ENCODE results near the gene RXFP4. TPM values are rescaled to one million over a fixed set of nuclear protein-coding genes. Genes with fewer than 3 reads are reported as not detected.

Gene RXFP4
- total and polyA plus RNA-seq, 9 of the 15 experiments (the other 6 are each of a cell fraction or from before 2014, with no cell fraction given): 0.64 TPM; not detected in 8

DNA sequence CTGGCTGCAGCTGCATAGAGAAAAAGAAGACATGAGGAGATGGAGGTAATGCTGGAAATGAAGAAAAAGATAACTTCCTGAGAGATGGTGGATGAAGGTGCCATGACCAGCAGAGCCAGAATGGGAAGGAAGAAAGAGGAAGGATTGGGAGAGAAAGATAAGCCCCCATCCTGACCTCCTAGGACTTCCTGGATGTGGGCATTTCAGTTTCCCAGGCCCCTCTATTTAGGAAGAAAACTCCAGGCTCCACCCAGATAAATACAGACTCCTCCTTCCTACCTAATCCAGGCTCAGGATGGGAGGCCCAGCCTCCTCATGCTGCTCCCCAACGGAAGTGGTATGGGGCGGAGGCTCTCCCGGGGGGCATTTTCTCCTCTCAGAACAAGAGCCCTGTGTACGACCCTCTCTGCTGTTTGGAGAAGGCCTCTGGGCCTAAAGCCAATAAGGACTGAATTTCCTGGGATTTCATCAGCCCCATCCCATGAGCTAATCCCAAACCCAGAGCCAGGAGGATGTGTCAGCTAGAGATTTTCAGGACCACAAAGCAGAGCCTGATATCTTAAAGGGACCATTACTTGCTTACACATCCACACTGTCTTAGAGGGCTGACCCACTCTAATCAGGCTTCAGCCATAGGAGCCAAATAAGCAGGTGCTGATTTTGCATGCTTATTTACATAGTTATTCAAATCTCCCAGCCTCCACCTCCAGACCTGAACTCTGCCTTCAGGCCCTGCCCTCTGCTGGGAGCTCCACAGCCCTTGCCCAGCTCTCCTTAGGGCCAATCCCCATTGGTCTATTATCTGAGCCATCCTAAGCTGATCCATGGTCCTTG lies 42.0 kb downstream of the RXFP4 start (continued):
- peak; percentile 96 for TF ChIP-seq CEBPG (CRISPR knock-in tag; IDR thresholded peaks at IDR 0.05)
- TF ChIP-seq CEBPG (tag; conservative IDR thresholded peaks at IDR 0.05 in 1 of 2, IDR thresholded peaks at IDR 0.05 in 1 of 2): peak; percentile 69 to 99
- no peak for TF ChIP-seq GABPB2 (CRISPR knock-in tag; conservative IDR thresholded peaks at IDR 0.05)
- peak; percentile 93 for TF ChIP-seq ETV1 (tag; conservative IDR thresholded peaks at IDR 0.05; ENCODE audit: low read depth)
- TF ChIP-seq ZNF174 (CRISPR knock-in tag; IDR thresholded peaks at IDR 0.05): no peak
- TF ChIP-seq LEF1 (IDR thresholded peaks at IDR 0.05): no peak; the same call in 1 of the 2 replicates
- peak; percentile 61; the same call in 1 of the 2 replicates for TF ChIP-seq ZNF589 (CRISPR knock-in tag; IDR thresholded peaks at IDR 0.05; ENCODE audit: low read depth)
- peak in 1 of 2 experiments; percentile 71; a peak in 1 of 4 replicates for TF ChIP-seq SRF (CRISPR knock-in tag; IDR thresholded peaks at IDR 0.05)
- 0 out of 2 replicates have a peak, but pooled peaks have one; percentile 61 for TF ChIP-seq ZNF197 (CRISPR knock-in tag; IDR thresholded peaks at IDR 0.05; ENCODE audit: low read depth)
- TF ChIP-seq, protein P1, sequence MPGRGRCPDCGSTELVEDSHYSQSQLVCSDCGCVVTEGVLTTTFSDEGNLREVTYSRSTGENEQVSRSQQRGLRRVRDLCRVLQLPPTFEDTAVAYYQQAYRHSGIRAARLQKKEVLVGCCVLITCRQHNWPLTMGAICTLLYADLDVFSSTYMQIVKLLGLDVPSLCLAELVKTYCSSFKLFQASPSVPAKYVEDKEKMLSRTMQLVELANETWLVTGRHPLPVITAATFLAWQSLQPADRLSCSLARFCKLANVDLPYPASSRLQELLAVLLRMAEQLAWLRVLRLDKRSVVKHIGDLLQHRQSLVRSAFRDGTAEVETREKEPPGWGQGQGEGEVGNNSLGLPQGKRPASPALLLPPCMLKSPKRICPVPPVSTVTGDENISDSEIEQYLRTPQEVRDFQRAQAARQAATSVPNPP (IDR thresholded peaks at IDR 0.05; ENCODE audit: borderline replicate concordance, insufficient read depth, insufficient read length): no peak
- TF ChIP-seq ZNF165 (CRISPR knock-in tag; IDR thresholded peaks at IDR 0.05; ENCODE audit: borderline replicate concordance): no peak
- peak; percentile 79 for TF ChIP-seq GABPA (tag; conservative IDR thresholded peaks at IDR 0.05; ENCODE audit: low read depth)
- no peak for TF ChIP-seq SP1 (CRISPR knock-in tag; IDR thresholded peaks at IDR 0.05)
- no peak for TF ChIP-seq ZNF583 (CRISPR knock-in tag; IDR thresholded peaks at IDR 0.05)
- TF ChIP-seq NBN (IDR thresholded peaks at IDR 0.05; ENCODE audit: low read depth): 0 out of 2 replicates have a peak, but pooled peaks have one; percentile 45
- TF ChIP-seq, protein P2, sequence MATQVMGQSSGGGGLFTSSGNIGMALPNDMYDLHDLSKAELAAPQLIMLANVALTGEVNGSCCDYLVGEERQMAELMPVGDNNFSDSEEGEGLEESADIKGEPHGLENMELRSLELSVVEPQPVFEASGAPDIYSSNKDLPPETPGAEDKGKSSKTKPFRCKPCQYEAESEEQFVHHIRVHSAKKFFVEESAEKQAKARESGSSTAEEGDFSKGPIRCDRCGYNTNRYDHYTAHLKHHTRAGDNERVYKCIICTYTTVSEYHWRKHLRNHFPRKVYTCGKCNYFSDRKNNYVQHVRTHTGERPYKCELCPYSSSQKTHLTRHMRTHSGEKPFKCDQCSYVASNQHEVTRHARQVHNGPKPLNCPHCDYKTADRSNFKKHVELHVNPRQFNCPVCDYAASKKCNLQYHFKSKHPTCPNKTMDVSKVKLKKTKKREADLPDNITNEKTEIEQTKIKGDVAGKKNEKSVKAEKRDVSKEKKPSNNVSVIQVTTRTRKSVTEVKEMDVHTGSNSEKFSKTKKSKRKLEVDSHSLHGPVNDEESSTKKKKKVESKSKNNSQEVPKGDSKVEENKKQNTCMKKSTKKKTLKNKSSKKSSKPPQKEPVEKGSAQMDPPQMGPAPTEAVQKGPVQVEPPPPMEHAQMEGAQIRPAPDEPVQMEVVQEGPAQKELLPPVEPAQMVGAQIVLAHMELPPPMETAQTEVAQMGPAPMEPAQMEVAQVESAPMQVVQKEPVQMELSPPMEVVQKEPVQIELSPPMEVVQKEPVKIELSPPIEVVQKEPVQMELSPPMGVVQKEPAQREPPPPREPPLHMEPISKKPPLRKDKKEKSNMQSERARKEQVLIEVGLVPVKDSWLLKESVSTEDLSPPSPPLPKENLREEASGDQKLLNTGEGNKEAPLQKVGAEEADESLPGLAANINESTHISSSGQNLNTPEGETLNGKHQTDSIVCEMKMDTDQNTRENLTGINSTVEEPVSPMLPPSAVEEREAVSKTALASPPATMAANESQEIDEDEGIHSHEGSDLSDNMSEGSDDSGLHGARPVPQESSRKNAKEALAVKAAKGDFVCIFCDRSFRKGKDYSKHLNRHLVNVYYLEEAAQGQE (IDR thresholded peaks at IDR 0.05; ENCODE audit: borderline replicate concordance): peak; percentile 58; the same call in 1 of the 2 replicates
- TF ChIP-seq, protein P2 (CRISPR knock-in tag; IDR thresholded peaks at IDR 0.05; ENCODE audit: low read depth): no peak
- peak; percentile 75 for TF ChIP-seq FOXJ2 (tag; IDR thresholded peaks at IDR 0.05)
- TF ChIP-seq NRF1 (conservative IDR thresholded peaks at IDR 0.05 in 1 of 2, IDR thresholded peaks at IDR 0.05 in 1 of 2): peak; percentile 49 to 61
- TF ChIP-seq ZNF586 (CRISPR knock-in tag; conservative IDR thresholded peaks at IDR 0.05): no peak
